Measurements from ENCODE around the gene RPLP2. TPM values are rescaled to one million over a fixed set of nuclear protein-coding genes. Genes with fewer than 3 reads are reported as not detected.

RPLP2 gene
- polyA plus RNA-seq, 1 donor (not counting 4 experiments of a cell fraction or from before 2014, with no cell fraction given) = 632 TPM

DNA sequence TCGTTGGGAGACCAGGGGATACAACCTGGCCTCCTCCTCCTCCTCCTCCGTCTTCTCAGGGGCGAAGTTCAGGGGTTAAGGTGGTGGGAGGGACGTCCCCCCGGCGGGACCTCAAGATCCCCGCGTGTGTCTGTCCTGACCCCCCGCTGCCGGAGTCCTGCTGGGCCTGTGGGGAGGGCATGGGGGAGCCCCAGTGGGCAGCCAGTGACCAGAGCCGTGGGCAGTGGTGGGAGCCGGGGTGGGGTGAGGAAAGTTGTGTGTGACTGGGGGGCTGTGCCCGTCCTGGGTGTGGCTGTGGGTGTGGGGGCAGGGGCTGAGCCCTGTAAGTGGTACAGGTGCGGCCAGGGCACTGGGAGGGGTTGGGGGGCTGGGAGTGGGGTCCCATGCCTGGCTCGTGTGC lies 43.0 kb downstream of the RPLP2 start:
- peaks cover 4% of the 10 kb centered on the region for H3K79me2 ChIP-seq (ENCODE audit: control insufficient read depth, insufficient read depth, low read length)
- H3K4me2 ChIP-seq (ENCODE audit: control insufficient read depth, extremely low read depth, insufficient read depth, low read depth, low read length) = no peak overlapping the region
- H3K27me3 ChIP-seq (ENCODE audit: control insufficient read depth, extremely low read depth, insufficient read depth, low read length) = no peaks in the 10 kb centered on the region
- dilution Hi-C loops (cut with MboI; ENCODE audit: extremely low pct_ligation_motif_present, low sequenced_read_pairs) = no loop called here
- H3K9ac ChIP-seq (ENCODE audit: control insufficient read depth, extremely low read depth, insufficient read depth, low read length) = no peak overlapping the region
- no peaks in the 10 kb centered on the region for H3K9me3 ChIP-seq (ENCODE audit: control insufficient read depth, low read depth, low read length)
- peaks cover 6 to 8% of the 10 kb centered on the region in 2 experiments for H3K36me3 ChIP-seq (ENCODE audit: control insufficient read depth in 2 of 2, extremely low read depth in 1 of 2, insufficient read depth in 2 of 2, low read length in 2 of 2)
- TF ChIP-seq, protein P1, sequence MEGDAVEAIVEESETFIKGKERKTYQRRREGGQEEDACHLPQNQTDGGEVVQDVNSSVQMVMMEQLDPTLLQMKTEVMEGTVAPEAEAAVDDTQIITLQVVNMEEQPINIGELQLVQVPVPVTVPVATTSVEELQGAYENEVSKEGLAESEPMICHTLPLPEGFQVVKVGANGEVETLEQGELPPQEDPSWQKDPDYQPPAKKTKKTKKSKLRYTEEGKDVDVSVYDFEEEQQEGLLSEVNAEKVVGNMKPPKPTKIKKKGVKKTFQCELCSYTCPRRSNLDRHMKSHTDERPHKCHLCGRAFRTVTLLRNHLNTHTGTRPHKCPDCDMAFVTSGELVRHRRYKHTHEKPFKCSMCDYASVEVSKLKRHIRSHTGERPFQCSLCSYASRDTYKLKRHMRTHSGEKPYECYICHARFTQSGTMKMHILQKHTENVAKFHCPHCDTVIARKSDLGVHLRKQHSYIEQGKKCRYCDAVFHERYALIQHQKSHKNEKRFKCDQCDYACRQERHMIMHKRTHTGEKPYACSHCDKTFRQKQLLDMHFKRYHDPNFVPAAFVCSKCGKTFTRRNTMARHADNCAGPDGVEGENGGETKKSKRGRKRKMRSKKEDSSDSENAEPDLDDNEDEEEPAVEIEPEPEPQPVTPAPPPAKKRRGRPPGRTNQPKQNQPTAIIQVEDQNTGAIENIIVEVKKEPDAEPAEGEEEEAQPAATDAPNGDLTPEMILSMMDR (optimal IDR thresholded peaks at IDR 0.05 in 1 of 3, IDR thresholded peaks at IDR 0.05 in 1 of 3, conservative IDR thresholded peaks at IDR 0.05 in 1 of 3; ENCODE audit: extremely low read depth in 1 of 3, insufficient read depth in 2 of 3, low read length in 3 of 3) = no peak
- TF ChIP-seq EZH2 (IDR thresholded peaks at IDR 0.05; ENCODE audit: low read length) = no peak
- H2AFZ ChIP-seq (ENCODE audit: control insufficient read depth, low read length) = no peak overlapping the region
- FAIRE-seq (no peak), DNase-seq (ENCODE audit: low read depth, low spot score) (no peak)
- no peak overlapping the region for H3K27ac ChIP-seq (ENCODE audit: control insufficient read depth, insufficient read depth, low read length)
- H4K20me1 ChIP-seq (ENCODE audit: control insufficient read depth, extremely low read depth, insufficient read depth, low read length) = peaks cover 10% of the 10 kb centered on the region
- no peaks in the 10 kb centered on the region for H3K9me1 ChIP-seq (ENCODE audit: control insufficient read depth, extremely low read depth, insufficient read depth, low read length)
- peaks cover 13% of the 10 kb centered on the region for H3K4me1 ChIP-seq (ENCODE audit: control insufficient read depth, extremely low read depth, insufficient read depth, low read length)
- H3K4me3 ChIP-seq (ENCODE audit: control insufficient read depth in 2 of 3, extremely low read depth in 1 of 3, insufficient read depth in 2 of 3, low read depth in 1 of 3, low read length in 3 of 3) = no peak overlapping the region

- H3K9me1 ChIP-seq (ENCODE audit: control insufficient read depth, extremely low read depth, insufficient read depth, low read length) = no peaks in the 10 kb centered on the region
- dilution Hi-C loops (cut with MboI; ENCODE audit: extremely low pct_ligation_motif_present, low sequenced_read_pairs) = no loop called here
- DNase-seq (ENCODE audit: low read depth, low spot score) (no peak), FAIRE-seq (no peak)
- H3K4me3 ChIP-seq (ENCODE audit: control insufficient read depth in 2 of 3, extremely low read depth in 1 of 3, insufficient read depth in 2 of 3, low read depth in 1 of 3, low read length in 3 of 3) = no peak overlapping the region
- H3K9me3 ChIP-seq (ENCODE audit: control insufficient read depth, low read depth, low read length) = no peaks in the 10 kb centered on the region
- no peaks in the 10 kb centered on the region for H3K79me2 ChIP-seq (ENCODE audit: control insufficient read depth, insufficient read depth, low read length)
- no peaks in the 10 kb centered on the region for H3K27me3 ChIP-seq (ENCODE audit: control insufficient read depth, extremely low read depth, insufficient read depth, low read length)
- H3K36me3 ChIP-seq (ENCODE audit: control insufficient read depth in 2 of 2, extremely low read depth in 1 of 2, insufficient read depth in 2 of 2, low read length in 2 of 2) = peaks cover 6 to 8% of the 10 kb centered on the region in 2 experiments
- TF ChIP-seq, protein P1 (optimal IDR thresholded peaks at IDR 0.05 in 1 of 3, IDR thresholded peaks at IDR 0.05 in 1 of 3, conservative IDR thresholded peaks at IDR 0.05 in 1 of 3; ENCODE audit: extremely low read depth in 1 of 3, insufficient read depth in 2 of 3, low read length in 3 of 3) = no peak
- TF ChIP-seq EZH2 (IDR thresholded peaks at IDR 0.05; ENCODE audit: low read length) = no peak
- peaks cover 4% of the 10 kb centered on the region for H3K4me1 ChIP-seq (ENCODE audit: control insufficient read depth, extremely low read depth, insufficient read depth, low read length)
- peaks cover 7% of the 10 kb centered on the region for H4K20me1 ChIP-seq (ENCODE audit: control insufficient read depth, extremely low read depth, insufficient read depth, low read length)
- H3K9ac ChIP-seq (ENCODE audit: control insufficient read depth, extremely low read depth, insufficient read depth, low read length) = no peak overlapping the region
- no peak overlapping the region for H3K4me2 ChIP-seq (ENCODE audit: control insufficient read depth, extremely low read depth, insufficient read depth, low read depth, low read length)
- H3K27ac ChIP-seq (ENCODE audit: control insufficient read depth, insufficient read depth, low read length) = no peak overlapping the region
- H2AFZ ChIP-seq (ENCODE audit: control insufficient read depth, low read length) = no peak overlapping the region
These were observed 44.1 kb downstream of the RPLP2 start for GRCh38 chr11:853682-854448.
